ENCODE measurements around the gene AGO3. TPM values are rescaled to one million over a fixed set of nuclear protein-coding genes. Genes with fewer than 3 reads are reported as not detected.
"Not testable (repeated sequence)": the region's sequence is repeated elsewhere in the genome, so short reads cannot be mapped to it uniquely, and the experiment has no call there.

Gene AGO3
- total and polyA plus RNA-seq, 2 of the 13 experiments (the other 11 are each of a cell fraction or from before 2014, with no cell fraction given) = 21.2 to 27.1 TPM

GRCh38 chr1:35971601-35972000 lies 40.7 kb downstream of the AGO3 start:
- Histone ChIP-seq H3K27ac (ENCODE audit: extremely low read length, insufficient read depth, low read length) (no peak overlapping the region), H2AFZ (ENCODE audit: low read length) (no peak overlapping the region), H3K9ac (ENCODE audit: insufficient read depth, low read depth, low read length) (no peak overlapping the region), H3K9me3 (ENCODE audit: low read length) (no peaks in the 10 kb centered on the region), H3K4me1 (ENCODE audit: insufficient read depth, low read length) (no peaks in the 10 kb centered on the region), H4K20me1 (ENCODE audit: insufficient read depth, low read length) (no peaks in the 10 kb centered on the region; the same call in 1 of the 2 replicates), H3K27me3 (ENCODE audit: control insufficient read depth in 1 of 2, insufficient read depth in 2 of 2, low read length in 2 of 2) (no peaks in the 10 kb centered on the region), H3K4me2 (ENCODE audit: low read depth, low read length) (no peak overlapping the region), H3K4me3 (replicated peaks in 1 of 3; ENCODE audit: insufficient read depth in 1 of 3, low read depth in 2 of 3, low read length in 3 of 3) (no peak overlapping the region), H3K36me3 (replicated peaks in 1 of 2; ENCODE audit: control insufficient read depth in 1 of 2, insufficient read depth in 2 of 2, low read length in 2 of 2) (peaks cover 2 to 44% of the 10 kb centered on the region in 2 experiments; a peak in 4 of 5 replicates), H3K79me2 (ENCODE audit: insufficient read depth, low read length) (no peaks in the 10 kb centered on the region)
- intact Hi-C loops (cut with micrococcal nuclease; ENCODE audit: unreplicated experiment) = no loop called here
- DNase-seq (ENCODE audit: low spot score) = no peak
- in situ Hi-C loops (cut with HindIII; ENCODE audit: extremely low pct_ligation_motif_present, low pct_unique_long_range_greater_than_20kb) = no loop called here
- WGBS (ENCODE audit: low lambda C conversion rate) = 97% methylated on average over 2 of the region's 2 CpGs
- no peak for FAIRE-seq
- BruUV-seq (replicated peaks) = no TSS peak
- ChIA-PET CTCF (ENCODE audit: low intra/inter-chr PET ratio, low total read pairs) (no interaction called here), POLR2A (no interaction called here)
- TF ChIP-seq WIZ (CRISPR knock-in tag; IDR thresholded peaks at IDR 0.05) (no peak), MEIS1 (CRISPR knock-in tag; IDR thresholded peaks at IDR 0.05; ENCODE audit: borderline replicate concordance) (no peak), HNF1B (CRISPR knock-in tag; IDR thresholded peaks at IDR 0.05) (no peak)
- no peak for ATAC-seq

- FAIRE-seq = not testable (repeated sequence)
These were observed 41.7 kb downstream of the AGO3 start for GRCh38 chr1:35972631-35973030.

More at GRCh38 chr1:35972631-35973030, 41.7 kb downstream of the AGO3 start:
- POLR2A ChIA-PET; H3K4me1 ChIP-seq (ENCODE audit: insufficient read depth, low read length); H4K20me1 ChIP-seq (ENCODE audit: insufficient read depth, low read length); H2AFZ ChIP-seq (ENCODE audit: low read length); DNase-seq (ENCODE audit: low spot score); H3K4me2 ChIP-seq (ENCODE audit: low read depth, low read length); intact Hi-C loops (cut with micrococcal nuclease; ENCODE audit: unreplicated experiment); H3K27ac ChIP-seq (ENCODE audit: extremely low read length, insufficient read depth, low read length); H3K9ac ChIP-seq (ENCODE audit: insufficient read depth, low read depth, low read length); ATAC-seq; H3K79me2 ChIP-seq (ENCODE audit: insufficient read depth, low read length); CTCF ChIA-PET (ENCODE audit: low intra/inter-chr PET ratio, low total read pairs); in situ Hi-C loops (cut with HindIII; ENCODE audit: extremely low pct_ligation_motif_present, low pct_unique_long_range_greater_than_20kb); H3K4me3 ChIP-seq (replicated peaks in 1 of 3; ENCODE audit: insufficient read depth in 1 of 3, low read depth in 2 of 3, low read length in 3 of 3); H3K27me3 ChIP-seq (ENCODE audit: control insufficient read depth in 1 of 2, insufficient read depth in 2 of 2, low read length in 2 of 2); BruUV-seq (replicated peaks); H3K9me3 ChIP-seq (ENCODE audit: low read length): not testable (repeated sequence)
- WGBS (ENCODE audit: low lambda C conversion rate) = 99% methylated on average over 3 of the region's 3 CpGs
- peaks cover 2 to 48% of the 10 kb centered on the region in 2 experiments; a peak in 4 of 5 replicates for H3K36me3 ChIP-seq (replicated peaks in 1 of 2; ENCODE audit: control insufficient read depth in 1 of 2, insufficient read depth in 2 of 2, low read length in 2 of 2)
